ENCODE measurements around the gene PAX7. TPM values are rescaled to one million over a fixed set of nuclear protein-coding genes. Genes with fewer than 3 reads are reported as not detected.

The PAX7 gene
- total and polyA plus RNA-seq, 12 donors, result not detected

DNA sequence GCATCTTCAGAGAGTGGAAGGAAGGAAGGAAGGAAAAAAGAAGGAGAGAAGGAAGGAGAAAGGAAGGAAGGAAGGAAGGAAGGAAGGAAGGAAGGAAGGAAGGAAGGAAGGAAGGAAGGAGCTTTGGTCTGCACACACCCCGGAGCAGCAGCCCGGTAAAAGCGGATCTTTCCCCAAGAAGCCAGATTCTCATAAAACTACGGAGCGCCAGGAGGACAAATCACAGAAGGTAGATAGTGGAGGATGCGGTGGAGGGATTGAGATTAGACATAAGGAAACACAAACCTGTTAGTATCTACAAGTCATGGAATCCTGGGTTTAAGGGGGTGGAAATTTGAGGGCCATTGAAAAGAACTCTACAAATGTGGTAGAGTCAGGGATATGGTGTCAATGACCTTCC, 36.7 kb downstream of the PAX7 start:
- 65 to 75% methylated on average over 6 of the region's 6 CpGs for WGBS, 2 donors
- no peaks in the 10 kb centered on the region for H3K36me3 ChIP-seq
- H3K9me3 ChIP-seq, result no peaks in the 10 kb centered on the region
- no peak for DNase-seq
- intact Hi-C loops (cut with DNase I), result no loop called here
- TF ChIP-seq, protein P1, sequence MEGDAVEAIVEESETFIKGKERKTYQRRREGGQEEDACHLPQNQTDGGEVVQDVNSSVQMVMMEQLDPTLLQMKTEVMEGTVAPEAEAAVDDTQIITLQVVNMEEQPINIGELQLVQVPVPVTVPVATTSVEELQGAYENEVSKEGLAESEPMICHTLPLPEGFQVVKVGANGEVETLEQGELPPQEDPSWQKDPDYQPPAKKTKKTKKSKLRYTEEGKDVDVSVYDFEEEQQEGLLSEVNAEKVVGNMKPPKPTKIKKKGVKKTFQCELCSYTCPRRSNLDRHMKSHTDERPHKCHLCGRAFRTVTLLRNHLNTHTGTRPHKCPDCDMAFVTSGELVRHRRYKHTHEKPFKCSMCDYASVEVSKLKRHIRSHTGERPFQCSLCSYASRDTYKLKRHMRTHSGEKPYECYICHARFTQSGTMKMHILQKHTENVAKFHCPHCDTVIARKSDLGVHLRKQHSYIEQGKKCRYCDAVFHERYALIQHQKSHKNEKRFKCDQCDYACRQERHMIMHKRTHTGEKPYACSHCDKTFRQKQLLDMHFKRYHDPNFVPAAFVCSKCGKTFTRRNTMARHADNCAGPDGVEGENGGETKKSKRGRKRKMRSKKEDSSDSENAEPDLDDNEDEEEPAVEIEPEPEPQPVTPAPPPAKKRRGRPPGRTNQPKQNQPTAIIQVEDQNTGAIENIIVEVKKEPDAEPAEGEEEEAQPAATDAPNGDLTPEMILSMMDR (IDR thresholded peaks at IDR 0.05), result no peak
- H3K27ac ChIP-seq, result no peak overlapping the region
- no peak overlapping the region for H3K4me3 ChIP-seq
- peaks cover 0 to 91% (median 73%) of the 10 kb centered on the region in 7 donors for H3K27me3 ChIP-seq
- no peaks in the 10 kb centered on the region for H3K4me1 ChIP-seq
- ATAC-seq, result no peak

DNA sequence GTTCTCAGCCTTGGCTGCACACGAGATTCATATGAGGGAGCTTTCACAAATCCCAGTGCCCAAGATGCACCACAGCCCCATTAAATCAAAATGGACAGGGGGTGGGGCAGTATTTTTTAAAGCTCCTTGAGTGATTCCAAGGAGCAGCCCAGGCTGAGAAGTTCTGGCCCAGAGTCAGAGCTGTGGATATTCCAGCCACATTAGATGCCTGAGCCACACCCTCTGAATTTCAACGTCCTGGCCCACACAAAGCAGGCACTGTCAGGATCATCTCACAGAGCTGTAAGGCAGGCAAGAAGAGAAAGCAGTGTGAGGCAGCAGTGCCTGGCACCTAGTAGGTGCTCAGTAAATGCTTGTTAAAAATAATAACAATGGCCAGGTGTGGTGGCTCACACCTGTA, 37.4 kb downstream of the PAX7 start:
- peaks cover 0 to 91% (median 74%) of the 10 kb centered on the region in 7 donors for H3K27me3 ChIP-seq

GRCh38 chr1:18668750-18669404, 38.2 kb downstream of the PAX7 start:
- no peak for DNase-seq
- no peak for ATAC-seq
- Histone ChIP-seq H3K4me3 (no peak overlapping the region), H3K4me1 (no peaks in the 10 kb centered on the region), H3K27ac (no peak overlapping the region), H3K9me3 (no peaks in the 10 kb centered on the region), H3K27me3 (peaks cover 0 to 91% (median 74%) of the 10 kb centered on the region in 7 donors), H3K36me3 (no peaks in the 10 kb centered on the region)
- intact Hi-C loops (cut with DNase I), result no loop called here
- TF ChIP-seq, protein P1 (IDR thresholded peaks at IDR 0.05), result no peak
- WGBS, 2 donors, result 51 to 59% methylated on average over 4 of the region's 4 CpGs

More for the DNA sequence above, 37.4 kb downstream of the PAX7 start:
- 31 to 38% methylated on average over 2 of the region's 2 CpGs for WGBS, 2 donors
- Histone ChIP-seq H3K4me1 (no peaks in the 10 kb centered on the region), H3K4me3 (no peak overlapping the region), H3K9me3 (no peaks in the 10 kb centered on the region), H3K36me3 (no peaks in the 10 kb centered on the region), H3K27ac (no peak overlapping the region)
- intact Hi-C loops (cut with DNase I), result no loop called here
- DNase-seq, result no peak
- ATAC-seq, result no peak
- TF ChIP-seq, protein P1 (IDR thresholded peaks at IDR 0.05), result no peak

GRCh38 chr1:18670121-18670867, 39.6 kb downstream of the PAX7 start:
- TF ChIP-seq, protein P1 (IDR thresholded peaks at IDR 0.05), result no peak
- ATAC-seq (no peak), DNase-seq (no peak)
- Histone ChIP-seq H3K36me3 (no peaks in the 10 kb centered on the region), H3K27me3 (peaks cover 0 to 91% (median 74%) of the 10 kb centered on the region in 7 donors), H3K9me3 (no peaks in the 10 kb centered on the region), H3K4me1 (no peaks in the 10 kb centered on the region), H3K27ac (no peak overlapping the region), H3K4me3 (no peak overlapping the region)
- intact Hi-C loops (cut with DNase I), result no loop called here
- WGBS, 2 donors, result 72 to 78% methylated on average over 13 of the region's 13 CpGs
